Keratinocyte (primary cell): ENCODE results near the gene NMD3. TPM values are rescaled to one million over a fixed set of nuclear protein-coding genes. Genes with fewer than 3 reads are reported as not detected.

Experiments
- DNase-seq: peaks from one replicate; pipeline ENCODE4 v3.0.0-alpha.2; 2011; ENCODE audit warnings: low read depth, missing footprints, low spot score
- FAIRE-seq: peaks from 2 replicates; lab custom pipeline; 2011; peaks lifted over from hg19 to GRCh38; lab: Jason Lieb, UNC
- H2AFZ ChIP-seq: 2 replicates; pipeline ENCODE4 v1.6.0; 2012; ENCODE audit warnings: low read length, control low read depth, inconsistent platforms; ENCODE audit not compliant: control insufficient read depth
- H3K27ac ChIP-seq: 2 replicates; pipeline ENCODE4 v1.5.1; 2011; ENCODE audit warnings: low read length; ENCODE audit not compliant: control insufficient read depth, insufficient read depth
- H3K27me3 ChIP-seq: 3 replicates; pipeline ENCODE4 v1.6.0; 2011; ENCODE audit warnings: low read length; ENCODE audit not compliant: control insufficient read depth, insufficient read depth; ENCODE audit errors: extremely low read depth
- H3K36me3 ChIP-seq, 2 experiments: 2 replicates in 1 of 2; 3 replicates in 1 of 2; pipeline ENCODE4 v1.5.1; 2011; ENCODE audit warnings: low read length in 2 of 2, mild to moderate bottlenecking in 1 of 2; ENCODE audit not compliant: control insufficient read depth in 2 of 2, insufficient read depth in 2 of 2; ENCODE audit errors: extremely low read depth in 1 of 2
- H3K4me1 ChIP-seq: 3 replicates; pipeline ENCODE4 v1.5.1; 2011; ENCODE audit warnings: low read length; ENCODE audit not compliant: control insufficient read depth, insufficient read depth; ENCODE audit errors: extremely low read depth
- H3K4me2 ChIP-seq: 3 replicates; pipeline ENCODE4 v1.6.0; 2011; ENCODE audit warnings: low read depth, low read length; ENCODE audit not compliant: control insufficient read depth, insufficient read depth; ENCODE audit errors: extremely low read depth
- H3K4me3 ChIP-seq, 3 experiments: fragments of 200-600 bp in 1 of 3; sonication (generic) in 1 of 3; 2 replicates in 2 of 3; 3 replicates in 1 of 3; pipeline ENCODE4 v1.5.1; 2011 to 2016; ENCODE audit warnings: low read length in 3 of 3, mild to moderate bottlenecking in 3 of 3, control low read depth in 2 of 3, inconsistent platforms in 1 of 3, low read depth in 1 of 3, mixed read lengths in 1 of 3, mixed run types in 1 of 3, moderate library complexity in 1 of 3; ENCODE audit not compliant: control insufficient read depth in 2 of 3, insufficient read depth in 2 of 3; ENCODE audit errors: extremely low read depth in 1 of 3
- H3K79me2 ChIP-seq: 2 replicates; pipeline ENCODE4 v1.6.0; 2012; ENCODE audit warnings: low read length; ENCODE audit not compliant: control insufficient read depth, insufficient read depth
- H3K9ac ChIP-seq: 3 replicates; pipeline ENCODE4 v1.6.0; 2011; ENCODE audit warnings: low read length; ENCODE audit not compliant: control insufficient read depth, insufficient read depth; ENCODE audit errors: extremely low read depth
- H3K9me1 ChIP-seq: 3 replicates; pipeline ENCODE4 v1.6.0; 2011; ENCODE audit warnings: low read length; ENCODE audit not compliant: control insufficient read depth, insufficient read depth; ENCODE audit errors: extremely low read depth
- H3K9me3 ChIP-seq: 2 replicates; pipeline ENCODE4 v1.5.1; 2012; ENCODE audit warnings: low read depth, low read length; ENCODE audit not compliant: control insufficient read depth
- H4K20me1 ChIP-seq: 3 replicates; pipeline ENCODE4 v1.6.0; 2011; ENCODE audit warnings: low read length; ENCODE audit not compliant: control insufficient read depth, insufficient read depth; ENCODE audit errors: extremely low read depth
- EZH2 ChIP-seq: IDR thresholded peaks from one replicate; pipeline ENCODE4 v1.6.1; 2012; ENCODE audit warnings: inconsistent platforms, mild to moderate bottlenecking, low read length, moderate library complexity
- dilution Hi-C: fragments of 300-500 bp; cut with MboI; formaldehyde crosslinking; loops from one replicate; pipeline ENCODE4 v1.7.0; 2020; ENCODE audit warnings: low sequenced_read_pairs; ENCODE audit not compliant: extremely low pct_ligation_motif_present
- polyA plus RNA-seq, 5 experiments: library from polyadenylated mRNA; depleted of rRNA in 3 of 5; stranded (reverse) in 3 of 5; stranded (forward) in 1 of 5; unstranded in 1 of 5; fragments of >200 nt; gene quantifications; 1 replicate in 1 of 5; 2 replicates in 3 of 5; 3 replicates in 1 of 5; pipeline versions ENCODE4 v1.2.1 to v1.2.3, GENCODE V29; 2011 to 2012; ENCODE audit warnings: missing spikeins in 2 of 5, low read depth in 1 of 5, low replicate concordance in 1 of 5
- TF ChIP-seq, protein P1 (sequence below), 3 experiments: IDR thresholded peaks in 1 of 3; conservative IDR thresholded peaks in 1 of 3; optimal IDR thresholded peaks in 1 of 3; 2 replicates in 2 of 3; 3 replicates in 1 of 3; pipeline versions ENCODE3 to v1.5.1; 2011; ENCODE audit warnings: low read length in 3 of 3, mild to moderate bottlenecking in 3 of 3, moderate library complexity in 2 of 3, control low read depth in 1 of 3, inconsistent platforms in 1 of 3; ENCODE audit not compliant: insufficient read depth in 2 of 3; ENCODE audit errors: extremely low read depth in 1 of 3

The NMD3 gene
- polyA plus RNA-seq, 1 donor (not counting 4 experiments of a cell fraction or from before 2014, with no cell fraction given) = 65.2 TPM

DNA sequence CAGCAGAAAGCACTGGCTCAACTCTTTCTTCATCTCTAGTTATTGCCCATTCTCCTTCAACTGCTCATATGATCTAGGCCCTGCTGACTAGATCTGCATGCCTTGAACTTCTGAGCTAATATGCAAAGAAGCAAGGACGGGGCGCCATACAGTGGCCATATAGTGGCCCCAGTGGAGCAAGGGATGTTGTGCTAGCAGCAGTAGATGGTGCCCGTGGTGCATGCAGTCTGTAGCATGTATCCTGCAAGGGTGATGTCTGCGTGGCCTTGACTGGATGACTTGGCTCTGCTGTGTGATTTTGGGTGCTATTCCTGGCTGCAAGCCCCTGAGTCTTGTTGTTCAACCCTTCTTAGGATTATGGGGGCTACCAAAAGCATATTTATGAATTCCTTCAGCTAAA is 12.2 kb upstream of the NMD3 start:
- no peaks in the 10 kb centered on the region for H4K20me1 ChIP-seq
- no peak overlapping the region for H3K4me2 ChIP-seq
- H3K27me3 ChIP-seq = no peaks in the 10 kb centered on the region
- FAIRE-seq (no peak), DNase-seq (no peak)
- no peak overlapping the region for H3K9ac ChIP-seq
- H3K4me1 ChIP-seq = no peaks in the 10 kb centered on the region
- H3K4me3 ChIP-seq = no peak overlapping the region
- H3K9me3 ChIP-seq = no peaks in the 10 kb centered on the region
- no peak overlapping the region for H3K27ac ChIP-seq
- no peaks in the 10 kb centered on the region for H3K36me3 ChIP-seq
- dilution Hi-C loops = no loop called here
- H3K79me2 ChIP-seq = no peaks in the 10 kb centered on the region
- H2AFZ ChIP-seq = no peak overlapping the region
- TF ChIP-seq, protein P1, sequence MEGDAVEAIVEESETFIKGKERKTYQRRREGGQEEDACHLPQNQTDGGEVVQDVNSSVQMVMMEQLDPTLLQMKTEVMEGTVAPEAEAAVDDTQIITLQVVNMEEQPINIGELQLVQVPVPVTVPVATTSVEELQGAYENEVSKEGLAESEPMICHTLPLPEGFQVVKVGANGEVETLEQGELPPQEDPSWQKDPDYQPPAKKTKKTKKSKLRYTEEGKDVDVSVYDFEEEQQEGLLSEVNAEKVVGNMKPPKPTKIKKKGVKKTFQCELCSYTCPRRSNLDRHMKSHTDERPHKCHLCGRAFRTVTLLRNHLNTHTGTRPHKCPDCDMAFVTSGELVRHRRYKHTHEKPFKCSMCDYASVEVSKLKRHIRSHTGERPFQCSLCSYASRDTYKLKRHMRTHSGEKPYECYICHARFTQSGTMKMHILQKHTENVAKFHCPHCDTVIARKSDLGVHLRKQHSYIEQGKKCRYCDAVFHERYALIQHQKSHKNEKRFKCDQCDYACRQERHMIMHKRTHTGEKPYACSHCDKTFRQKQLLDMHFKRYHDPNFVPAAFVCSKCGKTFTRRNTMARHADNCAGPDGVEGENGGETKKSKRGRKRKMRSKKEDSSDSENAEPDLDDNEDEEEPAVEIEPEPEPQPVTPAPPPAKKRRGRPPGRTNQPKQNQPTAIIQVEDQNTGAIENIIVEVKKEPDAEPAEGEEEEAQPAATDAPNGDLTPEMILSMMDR (optimal IDR thresholded peaks at IDR 0.05 in 1 of 3, IDR thresholded peaks at IDR 0.05 in 1 of 3, conservative IDR thresholded peaks at IDR 0.05 in 1 of 3; ENCODE audit: extremely low read depth in 1 of 3, insufficient read depth in 2 of 3, low read length in 3 of 3) = no peak
- no peak for TF ChIP-seq EZH2
- H3K9me1 ChIP-seq = no peaks in the 10 kb centered on the region

DNA sequence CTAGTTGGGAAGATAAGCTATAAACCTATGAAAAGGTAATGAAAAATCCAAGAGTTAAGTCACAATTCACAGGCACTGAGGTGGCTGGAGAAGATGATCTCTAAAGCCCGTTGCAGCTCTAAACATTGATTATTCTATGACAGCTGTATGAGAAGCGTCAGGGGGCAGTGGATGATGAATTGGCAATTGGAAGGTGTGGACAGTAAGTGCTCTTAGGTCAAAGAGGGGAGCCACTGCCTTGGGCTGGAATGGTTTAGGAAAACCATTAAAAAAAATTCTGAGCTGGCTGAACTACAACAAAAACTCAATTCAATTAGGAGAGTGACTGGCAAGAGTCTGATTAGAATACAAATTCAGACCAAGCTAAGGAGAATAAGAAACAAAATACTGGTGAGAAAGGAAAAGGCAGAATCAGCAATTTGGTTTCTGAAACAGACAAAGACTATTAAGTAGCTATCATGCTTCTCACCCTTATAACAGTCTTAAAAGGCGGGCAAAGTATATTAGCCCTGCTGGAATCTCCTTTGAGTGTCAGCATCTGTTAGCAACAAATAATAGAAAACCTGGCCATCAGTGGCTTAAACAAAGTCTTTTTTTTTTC is 8.8 kb upstream of the NMD3 start:
- dilution Hi-C loops = no loop called here

More for the DNA sequence above, 8.8 kb upstream of the NMD3 start:
- H3K9me3 ChIP-seq = no peaks in the 10 kb centered on the region
- FAIRE-seq (no peak), DNase-seq (no peak)
- no peaks in the 10 kb centered on the region for H3K79me2 ChIP-seq
- H3K9ac ChIP-seq = no peak overlapping the region
- no peak overlapping the region for H3K4me2 ChIP-seq
- H3K27me3 ChIP-seq = no peaks in the 10 kb centered on the region
- no peak overlapping the region for H3K27ac ChIP-seq
- H4K20me1 ChIP-seq = no peaks in the 10 kb centered on the region
- H2AFZ ChIP-seq = no peak overlapping the region
- H3K4me3 ChIP-seq = no peak overlapping the region
- H3K9me1 ChIP-seq = no peaks in the 10 kb centered on the region
- no peaks in the 10 kb centered on the region for H3K36me3 ChIP-seq
- no peak for TF ChIP-seq EZH2
- TF ChIP-seq, protein P1 (optimal IDR thresholded peaks at IDR 0.05 in 1 of 3, IDR thresholded peaks at IDR 0.05 in 1 of 3, conservative IDR thresholded peaks at IDR 0.05 in 1 of 3; ENCODE audit: extremely low read depth in 1 of 3, insufficient read depth in 2 of 3, low read length in 3 of 3) = no peak
- no peaks in the 10 kb centered on the region for H3K4me1 ChIP-seq
